HG02623 (cell line): ENCODE data around the gene RASGEF1C.

Experiments
- ATAC-seq: cut with Tn5 transposase; IDR thresholded peaks from one replicate; pipeline ENCODE4 v1.9.1; 2021; ENCODE audit warnings: moderate library complexity; ENCODE audit not compliant: unreplicated experiment

The RASGEF1C gene

GRCh38 chr5:180122875-180123274 is 86.1 kb downstream of the RASGEF1C start:
- ATAC-seq: no peak

GRCh38 chr5:180121826-180122413 is 87.1 kb downstream of the RASGEF1C start:
- ATAC-seq: no peak

GRCh38 chr5:180120237-180121101 is 88.5 kb downstream of the RASGEF1C start:
- no peak for ATAC-seq

- ATAC-seq: no peak
Measured at GRCh38 chr5:180119903-180120236, 89.1 kb downstream of the RASGEF1C start.

- no peak for ATAC-seq
Measured at GRCh38 chr5:180119031-180119902, 89.7 kb downstream of the RASGEF1C start.

- ATAC-seq: no peak
Measured at GRCh38 chr5:180118391-180118791, 90.6 kb downstream of the RASGEF1C start.

- ATAC-seq: no peak
Measured at GRCh38 chr5:180117000-180117725, 91.8 kb downstream of the RASGEF1C start.

- no peak for ATAC-seq
Measured at GRCh38 chr5:180116077-180116999, 92.7 kb downstream of the RASGEF1C start.

- no peak for ATAC-seq
Measured at GRCh38 chr5:180115326-180116076, 93.5 kb downstream of the RASGEF1C start.

- no peak for ATAC-seq
Measured at GRCh38 chr5:180114304-180115003, 94.6 kb downstream of the RASGEF1C start.

GRCh38 chr5:180113660-180114303 is 95.2 kb downstream of the RASGEF1C start:
- ATAC-seq: no peak

GRCh38 chr5:180112181-180112861 is 96.7 kb downstream of the RASGEF1C start:
- ATAC-seq: no peak

- no peak for ATAC-seq
Measured at GRCh38 chr5:180111273-180112002, 97.6 kb downstream of the RASGEF1C start.

- ATAC-seq: no peak
Measured at GRCh38 chr5:180109920-180110319, 99.1 kb downstream of the RASGEF1C start.

GRCh38 chr5:180107005-180107404 is 102.0 kb downstream of the RASGEF1C start:
- no peak for ATAC-seq

- no peak for ATAC-seq
Measured at GRCh38 chr5:180105827-180106312, 103.1 kb downstream of the RASGEF1C start.

GRCh38 chr5:180104168-180104530 is 104.9 kb downstream of the RASGEF1C start:
- no peak for ATAC-seq
